Measurements from ENCODE around the gene MYO10.

DNA sequence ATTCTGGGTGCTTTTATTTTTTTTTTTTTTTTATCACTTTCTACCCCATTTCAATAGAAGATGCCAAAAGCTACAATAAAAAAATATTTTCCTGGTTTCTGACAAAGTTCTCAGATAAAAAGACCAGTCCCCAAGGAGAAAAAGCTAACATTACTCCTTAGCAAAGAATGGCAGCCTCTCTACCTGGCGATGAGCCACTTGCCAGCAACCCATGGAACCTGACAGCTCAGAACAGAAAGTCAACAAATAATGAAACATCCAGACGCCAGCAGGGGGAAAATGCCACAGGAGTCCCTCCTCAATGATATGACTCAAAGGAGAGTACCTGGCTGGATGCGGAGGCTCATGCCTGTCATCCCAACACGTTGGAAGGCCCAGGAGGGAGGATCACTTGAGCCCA, 123.2 kb downstream of the MYO10 start:
- TF ChIP-seq, protein P1, sequence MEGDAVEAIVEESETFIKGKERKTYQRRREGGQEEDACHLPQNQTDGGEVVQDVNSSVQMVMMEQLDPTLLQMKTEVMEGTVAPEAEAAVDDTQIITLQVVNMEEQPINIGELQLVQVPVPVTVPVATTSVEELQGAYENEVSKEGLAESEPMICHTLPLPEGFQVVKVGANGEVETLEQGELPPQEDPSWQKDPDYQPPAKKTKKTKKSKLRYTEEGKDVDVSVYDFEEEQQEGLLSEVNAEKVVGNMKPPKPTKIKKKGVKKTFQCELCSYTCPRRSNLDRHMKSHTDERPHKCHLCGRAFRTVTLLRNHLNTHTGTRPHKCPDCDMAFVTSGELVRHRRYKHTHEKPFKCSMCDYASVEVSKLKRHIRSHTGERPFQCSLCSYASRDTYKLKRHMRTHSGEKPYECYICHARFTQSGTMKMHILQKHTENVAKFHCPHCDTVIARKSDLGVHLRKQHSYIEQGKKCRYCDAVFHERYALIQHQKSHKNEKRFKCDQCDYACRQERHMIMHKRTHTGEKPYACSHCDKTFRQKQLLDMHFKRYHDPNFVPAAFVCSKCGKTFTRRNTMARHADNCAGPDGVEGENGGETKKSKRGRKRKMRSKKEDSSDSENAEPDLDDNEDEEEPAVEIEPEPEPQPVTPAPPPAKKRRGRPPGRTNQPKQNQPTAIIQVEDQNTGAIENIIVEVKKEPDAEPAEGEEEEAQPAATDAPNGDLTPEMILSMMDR (IDR thresholded peaks at IDR 0.05), result no peak
- TF ChIP-seq POLR2A (IDR thresholded peaks at IDR 0.05), result no peak
